Inferior parietal cortex (tissue), 1 donor: ENCODE data around the gene CDCA5.
A peak's percentile ranks its signal among the peaks of the same experiment; 100 is the strongest.

Experiments used
- DNase-seq: peaks from one replicate; pipeline ENCODE4 v3.0.0-alpha.2; 2016; ENCODE audit errors: extremely low spot score

The CDCA5 gene

GRCh38 chr11:65045061-65045460, 38.8 kb downstream of the CDCA5 start:
- DNase-seq, result no peak

DNA sequence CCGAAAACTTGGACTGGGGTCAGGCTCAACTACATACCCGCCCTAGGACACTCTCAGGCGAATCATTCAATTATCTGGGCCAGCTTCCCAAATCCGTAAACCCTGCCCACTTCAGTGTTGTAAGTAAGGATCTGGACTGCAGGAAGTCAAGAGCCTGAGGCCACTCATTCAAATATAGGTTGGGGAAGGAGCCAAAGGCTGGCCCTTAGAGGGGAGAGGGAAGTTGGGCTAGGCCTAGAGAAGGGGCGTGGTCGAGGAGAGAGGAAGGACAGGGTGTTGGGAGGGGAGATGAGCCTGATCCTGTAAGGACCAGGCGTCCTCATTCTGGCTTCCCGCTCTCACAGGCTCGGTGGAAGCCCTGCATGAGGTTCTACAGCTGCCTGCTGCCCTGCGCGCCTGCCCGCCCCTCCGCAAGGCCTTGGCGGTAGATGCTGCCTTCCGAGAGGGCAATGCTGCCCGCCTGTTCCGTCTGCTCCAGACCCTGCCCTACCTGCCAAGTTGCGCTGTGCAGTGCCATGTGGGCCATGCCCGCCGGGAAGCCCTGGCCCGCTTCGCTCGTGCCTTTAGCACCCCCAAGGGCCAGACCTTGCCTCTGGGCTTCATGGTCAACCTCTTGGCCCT, 39.8 kb downstream of the CDCA5 start:
- DNase-seq, result peak; percentile 5

DNA sequence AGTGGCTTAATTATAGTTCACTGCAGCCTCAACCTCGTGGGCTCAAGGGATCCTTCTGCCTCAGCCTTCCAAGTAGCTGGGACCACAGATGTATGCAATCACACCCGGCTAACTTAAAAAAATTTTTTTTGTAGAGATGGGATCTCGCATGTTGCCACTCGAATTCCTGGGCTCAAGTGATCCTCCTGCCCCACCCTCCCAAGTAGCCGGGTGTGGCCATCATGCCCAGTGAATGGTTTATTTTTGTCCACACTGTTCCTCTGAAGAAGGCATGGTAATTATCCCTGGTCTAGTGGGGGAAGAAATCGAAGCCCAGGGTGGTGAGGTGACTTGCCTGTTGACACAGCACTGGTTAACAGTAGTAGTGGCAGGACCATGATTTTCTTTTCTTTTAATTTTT, 40.9 kb downstream of the CDCA5 start:
- DNase-seq, result no peak

- DNase-seq, result peak; percentile 90
These were observed 42.8 kb downstream of the CDCA5 start, which contains the start of gene SAC3D1 for GRCh38 chr11:65040847-65041622. Gene SAC3D1 (plus strand): TSS chr11:65041210. CDS start chr11:65041293, 83 bp downstream.

DNA sequence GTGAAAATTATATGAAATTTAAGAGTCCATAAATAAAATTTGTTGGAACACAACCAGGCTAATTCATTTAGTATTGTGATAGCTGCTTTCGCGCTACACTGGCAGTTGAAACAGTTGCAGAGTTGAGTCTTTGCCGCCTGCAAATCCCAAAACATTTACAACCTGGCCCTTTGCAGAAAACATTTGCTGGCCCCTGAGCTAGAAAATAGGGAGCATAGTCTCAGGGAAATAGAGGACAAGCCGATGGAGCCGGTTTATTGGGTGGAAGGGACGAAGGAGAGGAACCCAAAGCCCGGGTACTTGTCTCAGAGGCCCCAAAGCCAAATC, 43.4 kb downstream of the CDCA5 start:
- no peak for DNase-seq

- peak; percentile 54 for DNase-seq
These were observed 46.9 kb downstream of the CDCA5 start for GRCh38 chr11:65036931-65037330.

GRCh38 chr11:65035579-65035978, 48.3 kb downstream of the CDCA5 start:
- no peak for DNase-seq

GRCh38 chr11:65034423-65034822, 49.4 kb downstream of the CDCA5 start:
- no peak for DNase-seq

DNA sequence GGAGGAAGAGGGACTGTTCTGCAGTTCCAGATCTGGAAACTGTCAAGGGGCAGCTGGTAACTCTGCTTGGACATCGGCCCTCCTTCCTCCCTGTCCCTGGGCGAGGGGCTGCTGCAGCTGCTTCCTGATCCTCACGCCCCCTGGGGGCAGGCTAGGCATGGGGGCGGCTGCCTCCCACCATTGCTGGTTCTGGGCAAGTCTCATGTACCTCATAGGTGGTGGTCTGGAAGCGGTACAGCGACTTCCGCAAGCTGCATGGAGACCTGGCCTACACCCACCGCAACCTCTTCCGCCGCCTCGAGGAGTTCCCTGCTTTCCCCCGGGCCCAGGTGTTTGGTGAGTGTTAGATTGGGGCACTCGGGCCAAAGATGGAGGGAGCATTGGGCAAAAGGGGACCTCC, 51.6 kb downstream of the CDCA5 start:
- DNase-seq, result no peak
